Naive B cell (primary cell): ENCODE results near the gene TTYH2. TPM values are rescaled to one million over a fixed set of nuclear protein-coding genes. Genes with fewer than 3 reads are reported as not detected.

ENCODE experiments used
- ATAC-seq, 2 donors: fragments of 150-1000 bp; cut with Tn5 transposase; 2 replicates each; pipeline ENCODE4 v1.10.0; 2021; ENCODE audit warnings: low read depth in 2 of 2, mild to moderate bottlenecking in 2 of 2, moderate library complexity in 2 of 2
- DNase-seq: peaks from one replicate; pipeline ENCODE4 v3.0.0; 2022
- H3K27ac Mint-ChIP-seq, 6 donors: one replicate each; pipeline ENCODE4 v1.8.0; 2020 to 2022; ENCODE audit warnings: mild to moderate bottlenecking in 6 of 6, mixed read lengths in 6 of 6, moderate library complexity in 5 of 6, inconsistent platforms in 2 of 6
- H3K27me3 Mint-ChIP-seq, 3 donors: one replicate each; pipeline ENCODE4 v1.8.0; 2021 to 2022; ENCODE audit warnings: mixed read lengths in 3 of 3, mild to moderate bottlenecking in 1 of 3
- H3K36me3 Mint-ChIP-seq, 2 donors: one replicate each; pipeline ENCODE4 v1.8.0; 2020 to 2022; ENCODE audit warnings: mixed read lengths in 2 of 2, inconsistent platforms in 1 of 2, mild to moderate bottlenecking in 1 of 2
- H3K4me1 Mint-ChIP-seq, 3 donors: one replicate each; pipeline ENCODE4 v1.8.0; 2020 to 2022; ENCODE audit warnings: mixed read lengths in 3 of 3, inconsistent platforms in 1 of 3, mild to moderate bottlenecking in 1 of 3, moderate library complexity in 1 of 3
- H3K4me3 Mint-ChIP-seq, 8 donors: one replicate each; pipeline ENCODE4 v1.8.0; 2020 to 2022; ENCODE audit warnings: mild to moderate bottlenecking in 8 of 8, mixed read lengths in 8 of 8, moderate library complexity in 8 of 8, inconsistent platforms in 2 of 8
- H3K9me3 Mint-ChIP-seq, 7 donors: one replicate each; pipeline ENCODE4 v1.8.0; 2020 to 2022; ENCODE audit warnings: mixed read lengths in 7 of 7, mild to moderate bottlenecking in 5 of 7, inconsistent platforms in 2 of 7, moderate library complexity in 1 of 7
- polyA plus RNA-seq, 6 donors: library from polyadenylated mRNA; unstranded; fragments of 300-500 nt; fragmentation: Illumina TruSeq; gene quantifications; one replicate each; pipeline ENCODE4 v1.2.3, GENCODE V29; 2021; ENCODE audit warnings: low read depth in 6 of 6

The TTYH2 gene
- polyA plus RNA-seq, 6 donors from 2014 or later = 0.57 to 2.0 (median 1.1) TPM

DNA sequence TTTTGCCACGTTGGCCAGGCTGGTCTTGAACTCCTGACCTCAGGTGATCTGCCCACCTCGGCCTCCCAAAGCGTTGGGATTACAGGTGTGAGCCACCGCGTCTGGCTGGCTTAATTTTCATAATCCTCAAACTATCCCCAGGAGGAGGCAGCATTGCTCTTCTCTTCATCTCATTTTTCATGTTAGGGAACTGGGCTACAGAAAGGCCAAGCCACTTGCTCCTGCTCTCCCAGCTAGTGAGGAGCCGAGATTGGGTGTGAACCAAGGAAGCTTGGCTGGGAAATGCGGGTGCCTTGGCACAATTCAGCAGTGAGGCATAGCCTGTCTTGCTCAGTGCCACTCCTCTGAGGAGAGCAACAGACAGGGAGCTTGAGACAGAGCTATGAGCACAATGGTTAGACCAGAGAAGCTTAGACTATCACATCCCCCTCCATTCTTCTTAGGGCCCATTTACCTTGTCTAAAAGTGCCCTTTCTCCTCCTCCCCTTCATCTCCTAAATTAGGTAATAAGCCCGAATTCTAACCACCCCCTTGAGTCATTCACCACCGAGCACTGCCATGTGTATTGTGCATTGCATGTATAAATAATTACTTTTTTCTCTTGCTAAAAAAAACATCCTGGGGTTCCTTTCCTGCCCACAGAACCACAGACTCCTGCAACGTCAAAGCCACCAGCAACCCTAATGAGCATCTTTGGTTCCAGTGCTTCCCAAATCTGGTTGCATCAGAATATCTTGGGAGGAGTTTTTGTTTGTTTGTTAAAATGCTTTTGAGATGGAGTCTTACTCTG is 92.7 kb downstream of the TTYH2 start:
- H3K27ac Mint-ChIP-seq = no peak overlapping the region
- H3K36me3 Mint-ChIP-seq = no peaks in the 10 kb centered on the region
- H3K27me3 Mint-ChIP-seq = peaks cover 3 to 46% (median 28%) of the 10 kb centered on the region in 3 donors
- H3K4me1 Mint-ChIP-seq = peaks cover 0 to 5% (median 3%) of the 10 kb centered on the region in 3 donors
- no peak overlapping the region for H3K4me3 Mint-ChIP-seq
- H3K9me3 Mint-ChIP-seq = peaks cover 0 to 1% (median 0%) of the 10 kb centered on the region in 7 donors
- ATAC-seq (no peak), DNase-seq (no peak)

DNA sequence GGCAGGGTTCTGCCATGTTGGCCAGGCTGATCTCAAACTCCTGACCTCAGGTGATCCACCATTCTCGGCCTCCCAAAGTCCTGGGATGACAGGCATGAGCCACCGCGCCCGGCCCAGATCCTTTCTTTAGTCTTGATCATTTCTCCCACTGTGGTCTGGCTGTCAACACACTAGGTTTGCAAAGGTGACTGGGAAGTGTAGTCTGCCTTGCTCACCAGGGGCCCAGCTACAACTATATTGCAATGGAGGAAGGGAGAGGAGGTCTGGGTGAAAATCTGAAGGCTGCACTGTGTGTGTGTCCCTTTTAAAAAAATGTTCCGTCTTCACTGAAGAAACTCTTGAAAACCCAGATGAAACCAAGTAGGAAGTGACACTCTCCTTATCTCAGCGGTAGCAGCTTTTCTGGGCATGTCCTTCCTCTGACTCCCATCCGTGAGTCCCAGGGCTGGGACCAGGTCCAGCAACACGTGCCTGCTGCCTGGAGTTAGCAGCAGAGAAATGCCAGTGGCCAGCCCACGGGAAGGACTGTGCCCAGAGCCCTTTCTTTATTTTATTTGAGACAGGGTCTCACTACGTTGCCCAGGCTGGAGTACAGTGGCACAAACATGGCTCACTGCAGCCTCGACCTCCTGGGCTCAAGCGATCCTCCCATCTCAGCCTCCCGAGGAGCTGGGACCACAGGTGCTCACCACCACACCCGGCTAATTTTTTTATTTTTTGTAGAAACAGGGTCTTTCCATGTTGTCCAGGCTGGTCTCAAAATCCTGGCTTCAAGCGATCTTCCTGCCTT is 94.8 kb downstream of the TTYH2 start:
- no peaks in the 10 kb centered on the region for H3K36me3 Mint-ChIP-seq
- ATAC-seq (no peak), DNase-seq (no peak)
- H3K4me1 Mint-ChIP-seq = no peaks in the 10 kb centered on the region
- peaks cover 0 to 10% (median 6%) of the 10 kb centered on the region in 7 donors for H3K9me3 Mint-ChIP-seq
- no peak overlapping the region for H3K4me3 Mint-ChIP-seq
- H3K27ac Mint-ChIP-seq = no peak overlapping the region
- H3K27me3 Mint-ChIP-seq = peaks cover 0 to 55% (median 34%) of the 10 kb centered on the region in 3 donors

DNA sequence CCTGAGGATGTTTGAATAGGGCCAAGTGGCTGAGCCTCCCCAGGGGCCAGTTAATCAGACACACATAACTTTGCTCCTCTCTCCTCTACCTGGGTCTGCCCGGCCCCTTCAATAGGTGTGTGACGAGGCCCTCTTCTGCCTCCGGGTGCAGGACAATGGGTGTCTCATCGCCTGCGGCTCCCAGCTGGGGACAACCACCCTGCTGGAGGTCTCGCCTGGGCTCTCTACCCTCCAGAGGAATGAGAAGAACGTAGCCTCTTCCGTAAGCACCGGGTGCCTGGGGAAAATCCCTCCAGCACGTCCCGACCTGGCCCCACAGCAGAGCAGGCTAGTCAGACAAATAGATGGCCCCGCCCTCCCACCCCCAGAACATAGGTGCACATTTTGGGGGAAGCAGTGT is 96.5 kb downstream of the TTYH2 start:
- DNase-seq = no peak
- ATAC-seq = no peak
- no peaks in the 10 kb centered on the region for H3K4me1 Mint-ChIP-seq
- no peak overlapping the region for H3K4me3 Mint-ChIP-seq
- no peaks in the 10 kb centered on the region for H3K36me3 Mint-ChIP-seq
- H3K9me3 Mint-ChIP-seq = peaks cover 0 to 10% (median 6%) of the 10 kb centered on the region in 7 donors
- no peak overlapping the region for H3K27ac Mint-ChIP-seq
- H3K27me3 Mint-ChIP-seq = peaks cover 5 to 48% (median 34%) of the 10 kb centered on the region in 3 donors

Other genes starting within 250 kb of the TTYH2 start
- 1,000 to 10,000 TPM; 1,035 to 2,004 (median 1,907) TPM for gene RPL38, start 9.9 kb upstream of the TTYH2 start, polyA plus RNA-seq
- not detected for gene DNAI2, start 60.7 kb downstream of the TTYH2 start, polyA plus RNA-seq
- not detected for gene KIF19, start 112.7 kb downstream of the TTYH2 start, polyA plus RNA-seq
- gene BTBD17, start 148.3 kb downstream of the TTYH2 start, polyA plus RNA-seq = not detected
- gene GPR142, start 153.9 kb downstream of the TTYH2 start, polyA plus RNA-seq = not detected
- gene GPRC5C, start 218.5 kb downstream of the TTYH2 start, polyA plus RNA-seq = under 1 TPM in 2 of 6 donors, not detected in 4; 0.20 to 0.48 TPM